B cell (primary cell): Measurements from ENCODE around the gene ODF2.

Experiments used
- EZH2 ChIP-seq: IDR thresholded peaks from 2 replicates; pipeline ENCODE4 v1.6.1; 2012; ENCODE audit warnings: borderline replicate concordance, low read depth, mild to moderate bottlenecking, moderate library complexity, low read length; ENCODE audit not compliant: insufficient read depth, poor library complexity, severe bottlenecking
- TF ChIP-seq, protein P1 (sequence below): fragments of 200-600 bp; IDR thresholded peaks from one replicate; pipeline ENCODE4 v1.8.0; 2022; ENCODE audit warnings: antibody characterized with exemption, mild to moderate bottlenecking

- TF ChIP-seq, protein P1, sequence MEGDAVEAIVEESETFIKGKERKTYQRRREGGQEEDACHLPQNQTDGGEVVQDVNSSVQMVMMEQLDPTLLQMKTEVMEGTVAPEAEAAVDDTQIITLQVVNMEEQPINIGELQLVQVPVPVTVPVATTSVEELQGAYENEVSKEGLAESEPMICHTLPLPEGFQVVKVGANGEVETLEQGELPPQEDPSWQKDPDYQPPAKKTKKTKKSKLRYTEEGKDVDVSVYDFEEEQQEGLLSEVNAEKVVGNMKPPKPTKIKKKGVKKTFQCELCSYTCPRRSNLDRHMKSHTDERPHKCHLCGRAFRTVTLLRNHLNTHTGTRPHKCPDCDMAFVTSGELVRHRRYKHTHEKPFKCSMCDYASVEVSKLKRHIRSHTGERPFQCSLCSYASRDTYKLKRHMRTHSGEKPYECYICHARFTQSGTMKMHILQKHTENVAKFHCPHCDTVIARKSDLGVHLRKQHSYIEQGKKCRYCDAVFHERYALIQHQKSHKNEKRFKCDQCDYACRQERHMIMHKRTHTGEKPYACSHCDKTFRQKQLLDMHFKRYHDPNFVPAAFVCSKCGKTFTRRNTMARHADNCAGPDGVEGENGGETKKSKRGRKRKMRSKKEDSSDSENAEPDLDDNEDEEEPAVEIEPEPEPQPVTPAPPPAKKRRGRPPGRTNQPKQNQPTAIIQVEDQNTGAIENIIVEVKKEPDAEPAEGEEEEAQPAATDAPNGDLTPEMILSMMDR, result no peak
- no peak for TF ChIP-seq EZH2
Measured at GRCh38 chr9:128414461-128414860, 41.3 kb upstream of the ODF2 start.
